Measurements from ENCODE around the gene CST6. TPM values are rescaled to one million over a fixed set of nuclear protein-coding genes. Genes with fewer than 3 reads are reported as not detected.

CST6 gene
- total RNA-seq, 1 donor = 2.9 TPM

DNA sequence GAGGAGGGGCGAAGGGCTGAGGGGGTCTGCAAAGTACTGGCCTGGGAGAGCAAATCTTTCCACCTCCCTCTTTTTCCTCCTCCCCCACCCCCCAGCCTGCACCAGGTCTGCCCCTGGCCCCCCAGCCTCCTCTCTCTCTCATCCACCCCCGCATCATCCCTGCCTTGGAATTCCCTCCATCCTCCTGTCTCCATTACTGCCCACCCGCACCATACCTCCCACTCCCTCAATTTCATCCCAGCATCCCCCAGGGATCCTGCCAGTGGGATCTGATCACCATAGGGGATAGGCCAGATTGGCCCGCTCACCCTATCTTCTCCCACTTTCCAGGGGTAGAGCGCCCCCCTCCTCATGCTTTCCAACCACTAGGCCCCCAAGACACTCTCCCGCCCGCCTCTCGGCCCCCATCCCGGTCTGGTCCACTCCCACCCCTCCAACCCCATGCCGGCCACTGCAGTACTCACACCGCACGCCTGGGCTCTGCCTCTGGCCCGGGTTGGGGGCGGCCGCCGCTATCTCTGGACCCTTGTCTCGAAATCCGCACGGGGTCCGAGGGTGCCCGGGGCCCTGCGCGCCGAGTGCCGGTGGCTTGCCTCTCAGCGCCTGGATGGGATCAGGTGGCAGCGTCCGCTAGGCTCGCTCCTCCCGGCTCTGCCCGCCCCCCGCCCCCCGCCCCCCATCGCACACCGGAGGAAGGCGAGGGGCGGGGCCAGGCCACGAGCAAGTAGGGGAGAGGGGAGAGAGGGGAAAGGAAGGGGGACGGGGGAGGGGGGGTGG, 36.9 kb downstream of the CST6 start, which contains the start of gene GAL3ST3:
Gene GAL3ST3 (minus strand): TSS at position 615 of the 777 bp plus-strand sequence. CDS start 3,746 bp downstream, outside the sequence.
- no peaks in the 10 kb centered on the region for H3K9me3 ChIP-seq (ENCODE audit: low read depth, low read length)
- peaks cover 17% of the 10 kb centered on the region for H3K79me2 ChIP-seq (ENCODE audit: insufficient read depth, low read length)
- H3K4me2 ChIP-seq (ENCODE audit: insufficient read depth, low read length) = no peak within 1 kb of the TSS
- H3K4me3 ChIP-seq (ENCODE audit: insufficient read depth, low read length) = no peak within 1 kb of the TSS
- H2AFZ ChIP-seq (ENCODE audit: low read length) = no peak within 1 kb of the TSS
- DNase-seq (ENCODE audit: insufficient read length, low spot score, missing footprints) = peak; percentile 86
- H4K20me1 ChIP-seq (ENCODE audit: insufficient read depth, low read length) = peaks cover 4% of the 10 kb centered on the region
- peaks cover 4% of the 10 kb centered on the region for H3K36me3 ChIP-seq (ENCODE audit: insufficient read depth, low read length)
- no peak within 1 kb of the TSS for H3K27ac ChIP-seq (ENCODE audit: low read depth, low read length)
- peaks cover 13% of the 10 kb centered on the region for H3K4me1 ChIP-seq (ENCODE audit: insufficient read depth, low read length)
- TF ChIP-seq, protein P1, sequence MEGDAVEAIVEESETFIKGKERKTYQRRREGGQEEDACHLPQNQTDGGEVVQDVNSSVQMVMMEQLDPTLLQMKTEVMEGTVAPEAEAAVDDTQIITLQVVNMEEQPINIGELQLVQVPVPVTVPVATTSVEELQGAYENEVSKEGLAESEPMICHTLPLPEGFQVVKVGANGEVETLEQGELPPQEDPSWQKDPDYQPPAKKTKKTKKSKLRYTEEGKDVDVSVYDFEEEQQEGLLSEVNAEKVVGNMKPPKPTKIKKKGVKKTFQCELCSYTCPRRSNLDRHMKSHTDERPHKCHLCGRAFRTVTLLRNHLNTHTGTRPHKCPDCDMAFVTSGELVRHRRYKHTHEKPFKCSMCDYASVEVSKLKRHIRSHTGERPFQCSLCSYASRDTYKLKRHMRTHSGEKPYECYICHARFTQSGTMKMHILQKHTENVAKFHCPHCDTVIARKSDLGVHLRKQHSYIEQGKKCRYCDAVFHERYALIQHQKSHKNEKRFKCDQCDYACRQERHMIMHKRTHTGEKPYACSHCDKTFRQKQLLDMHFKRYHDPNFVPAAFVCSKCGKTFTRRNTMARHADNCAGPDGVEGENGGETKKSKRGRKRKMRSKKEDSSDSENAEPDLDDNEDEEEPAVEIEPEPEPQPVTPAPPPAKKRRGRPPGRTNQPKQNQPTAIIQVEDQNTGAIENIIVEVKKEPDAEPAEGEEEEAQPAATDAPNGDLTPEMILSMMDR (IDR thresholded peaks at IDR 0.05; ENCODE audit: extremely low read depth, low read depth, low read length) = no peak
- peaks cover 16% of the 10 kb centered on the region for H3K27me3 ChIP-seq (ENCODE audit: insufficient read depth, low read length)

DNA sequence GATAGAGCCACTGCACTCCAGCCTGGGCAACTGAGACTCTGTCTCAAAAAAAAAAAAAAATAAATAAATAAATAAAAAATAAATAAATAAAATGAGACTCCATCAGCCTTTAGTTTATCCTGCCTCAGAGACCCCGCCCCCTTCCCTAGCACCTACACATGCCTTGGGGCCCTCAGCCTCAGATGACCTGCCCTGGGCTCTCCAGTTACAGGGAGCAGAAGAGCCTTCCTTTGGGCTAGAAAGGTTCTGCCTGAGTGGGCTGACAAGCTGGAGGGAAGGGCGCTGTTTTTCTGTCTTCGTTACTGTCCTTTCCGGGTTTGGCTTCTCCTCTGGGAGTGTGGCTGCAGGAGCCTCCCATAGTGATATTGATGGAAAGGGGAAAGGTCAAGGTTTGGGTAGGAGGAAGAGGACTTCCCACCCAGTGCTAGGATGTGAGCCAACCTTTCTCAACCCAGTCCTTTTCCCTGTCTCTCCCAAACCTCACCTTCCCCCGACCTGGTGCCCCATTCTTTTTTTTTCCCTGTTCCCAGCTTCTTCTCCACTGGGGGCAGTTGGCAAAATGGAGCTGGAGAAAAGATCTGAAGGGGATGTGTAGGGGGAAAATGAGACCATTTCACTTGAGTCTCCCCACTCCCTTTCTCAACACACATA, 38.9 kb downstream of the CST6 start:
- Histone ChIP-seq H3K36me3 (ENCODE audit: insufficient read depth, low read length) (peaks cover 18% of the 10 kb centered on the region), H3K4me1 (ENCODE audit: insufficient read depth, low read length) (peaks cover 13% of the 10 kb centered on the region), H2AFZ (ENCODE audit: low read length) (peak overlapping the region; percentile 92), H3K79me2 (ENCODE audit: insufficient read depth, low read length) (peaks cover 32% of the 10 kb centered on the region), H3K4me2 (ENCODE audit: insufficient read depth, low read length) (peak overlapping the region; percentile 100), H3K27ac (ENCODE audit: low read depth, low read length) (no peak overlapping the region), H4K20me1 (ENCODE audit: insufficient read depth, low read length) (peaks cover 10% of the 10 kb centered on the region), H3K4me3 (ENCODE audit: insufficient read depth, low read length) (no peak overlapping the region), H3K9me3 (ENCODE audit: low read depth, low read length) (no peaks in the 10 kb centered on the region), H3K27me3 (ENCODE audit: insufficient read depth, low read length) (peaks cover 16% of the 10 kb centered on the region)
- TF ChIP-seq, protein P1 (IDR thresholded peaks at IDR 0.05; ENCODE audit: extremely low read depth, low read depth, low read length) = peak; percentile 11
- DNase-seq (ENCODE audit: insufficient read length, low spot score, missing footprints) = peak; percentile 79

DNA sequence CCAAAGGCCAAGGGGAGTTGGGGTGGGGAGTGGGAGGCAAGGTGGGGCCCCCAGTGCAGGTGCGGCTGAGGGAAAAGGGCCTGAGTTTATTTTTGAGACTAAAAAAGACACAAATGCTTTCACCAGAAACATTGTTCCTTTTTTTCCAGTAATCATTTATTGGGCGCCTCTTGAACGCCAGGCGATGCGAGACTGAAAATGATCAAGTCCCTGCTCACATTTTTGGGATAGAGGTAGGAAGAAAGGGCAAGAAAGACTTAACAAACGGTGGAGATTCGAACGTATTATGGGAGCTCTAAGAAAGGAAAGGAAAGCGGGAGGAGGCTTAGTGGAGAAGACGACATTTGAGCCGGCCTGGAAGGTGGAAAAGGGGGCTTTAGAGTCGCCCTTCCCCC, 39.6 kb downstream of the CST6 start:
- H3K79me2 ChIP-seq (ENCODE audit: insufficient read depth, low read length) = peaks cover 33% of the 10 kb centered on the region
- TF ChIP-seq, protein P1 (IDR thresholded peaks at IDR 0.05; ENCODE audit: extremely low read depth, low read depth, low read length) = no peak
- peak; percentile 53 for DNase-seq (ENCODE audit: insufficient read length, low spot score, missing footprints)
- peak overlapping the region; percentile 99 for H3K4me3 ChIP-seq (ENCODE audit: insufficient read depth, low read length)
- H3K27ac ChIP-seq (ENCODE audit: low read depth, low read length) = peak overlapping the region; percentile 91
- peaks cover 16% of the 10 kb centered on the region for H3K4me1 ChIP-seq (ENCODE audit: insufficient read depth, low read length)
- H3K36me3 ChIP-seq (ENCODE audit: insufficient read depth, low read length) = peaks cover 24% of the 10 kb centered on the region
- peak overlapping the region; percentile 92 for H2AFZ ChIP-seq (ENCODE audit: low read length)
- H3K27me3 ChIP-seq (ENCODE audit: insufficient read depth, low read length) = peaks cover 16% of the 10 kb centered on the region
- H3K4me2 ChIP-seq (ENCODE audit: insufficient read depth, low read length) = peak overlapping the region; percentile 100
- no peaks in the 10 kb centered on the region for H3K9me3 ChIP-seq (ENCODE audit: low read depth, low read length)
- H4K20me1 ChIP-seq (ENCODE audit: insufficient read depth, low read length) = peaks cover 10% of the 10 kb centered on the region
